ENCODE measurements around the gene TEX52.

- TF ChIP-seq CTCF (IDR thresholded peaks at IDR 0.05; ENCODE audit: low read depth, low read length, missing input control), result no peak
- TF ChIP-seq EGR1 (IDR thresholded peaks at IDR 0.05; ENCODE audit: low read depth in 2 of 2), result no peak
- no peak for TF ChIP-seq RAD21 (IDR thresholded peaks at IDR 0.05)
- no peak for TF ChIP-seq YY1 (IDR thresholded peaks at IDR 0.05)
- TF ChIP-seq, protein P1, sequence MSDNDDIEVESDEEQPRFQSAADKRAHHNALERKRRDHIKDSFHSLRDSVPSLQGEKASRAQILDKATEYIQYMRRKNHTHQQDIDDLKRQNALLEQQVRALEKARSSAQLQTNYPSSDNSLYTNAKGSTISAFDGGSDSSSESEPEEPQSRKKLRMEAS (IDR thresholded peaks at IDR 0.05), result no peak
- no peak for TF ChIP-seq JUND (IDR thresholded peaks at IDR 0.05)
- TF ChIP-seq GABPA (IDR thresholded peaks at IDR 0.05 in 1 of 2, conservative IDR thresholded peaks at IDR 0.05 in 1 of 2), result no peak
- no peak for TF ChIP-seq TAF1 (conservative IDR thresholded peaks at IDR 0.05)
- TF ChIP-seq SP1 (IDR thresholded peaks at IDR 0.05), result no peak
- TF ChIP-seq, protein P2, sequence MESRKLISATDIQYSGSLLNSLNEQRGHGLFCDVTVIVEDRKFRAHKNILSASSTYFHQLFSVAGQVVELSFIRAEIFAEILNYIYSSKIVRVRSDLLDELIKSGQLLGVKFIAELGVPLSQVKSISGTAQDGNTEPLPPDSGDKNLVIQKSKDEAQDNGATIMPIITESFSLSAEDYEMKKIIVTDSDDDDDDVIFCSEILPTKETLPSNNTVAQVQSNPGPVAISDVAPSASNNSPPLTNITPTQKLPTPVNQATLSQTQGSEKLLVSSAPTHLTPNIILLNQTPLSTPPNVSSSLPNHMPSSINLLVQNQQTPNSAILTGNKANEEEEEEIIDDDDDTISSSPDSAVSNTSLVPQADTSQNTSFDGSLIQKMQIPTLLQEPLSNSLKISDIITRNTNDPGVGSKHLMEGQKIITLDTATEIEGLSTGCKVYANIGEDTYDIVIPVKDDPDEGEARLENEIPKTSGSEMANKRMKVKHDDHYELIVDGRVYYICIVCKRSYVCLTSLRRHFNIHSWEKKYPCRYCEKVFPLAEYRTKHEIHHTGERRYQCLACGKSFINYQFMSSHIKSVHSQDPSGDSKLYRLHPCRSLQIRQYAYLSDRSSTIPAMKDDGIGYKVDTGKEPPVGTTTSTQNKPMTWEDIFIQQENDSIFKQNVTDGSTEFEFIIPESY (IDR thresholded peaks at IDR 0.05), result no peak
- TF ChIP-seq, protein P3, sequence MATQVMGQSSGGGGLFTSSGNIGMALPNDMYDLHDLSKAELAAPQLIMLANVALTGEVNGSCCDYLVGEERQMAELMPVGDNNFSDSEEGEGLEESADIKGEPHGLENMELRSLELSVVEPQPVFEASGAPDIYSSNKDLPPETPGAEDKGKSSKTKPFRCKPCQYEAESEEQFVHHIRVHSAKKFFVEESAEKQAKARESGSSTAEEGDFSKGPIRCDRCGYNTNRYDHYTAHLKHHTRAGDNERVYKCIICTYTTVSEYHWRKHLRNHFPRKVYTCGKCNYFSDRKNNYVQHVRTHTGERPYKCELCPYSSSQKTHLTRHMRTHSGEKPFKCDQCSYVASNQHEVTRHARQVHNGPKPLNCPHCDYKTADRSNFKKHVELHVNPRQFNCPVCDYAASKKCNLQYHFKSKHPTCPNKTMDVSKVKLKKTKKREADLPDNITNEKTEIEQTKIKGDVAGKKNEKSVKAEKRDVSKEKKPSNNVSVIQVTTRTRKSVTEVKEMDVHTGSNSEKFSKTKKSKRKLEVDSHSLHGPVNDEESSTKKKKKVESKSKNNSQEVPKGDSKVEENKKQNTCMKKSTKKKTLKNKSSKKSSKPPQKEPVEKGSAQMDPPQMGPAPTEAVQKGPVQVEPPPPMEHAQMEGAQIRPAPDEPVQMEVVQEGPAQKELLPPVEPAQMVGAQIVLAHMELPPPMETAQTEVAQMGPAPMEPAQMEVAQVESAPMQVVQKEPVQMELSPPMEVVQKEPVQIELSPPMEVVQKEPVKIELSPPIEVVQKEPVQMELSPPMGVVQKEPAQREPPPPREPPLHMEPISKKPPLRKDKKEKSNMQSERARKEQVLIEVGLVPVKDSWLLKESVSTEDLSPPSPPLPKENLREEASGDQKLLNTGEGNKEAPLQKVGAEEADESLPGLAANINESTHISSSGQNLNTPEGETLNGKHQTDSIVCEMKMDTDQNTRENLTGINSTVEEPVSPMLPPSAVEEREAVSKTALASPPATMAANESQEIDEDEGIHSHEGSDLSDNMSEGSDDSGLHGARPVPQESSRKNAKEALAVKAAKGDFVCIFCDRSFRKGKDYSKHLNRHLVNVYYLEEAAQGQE (IDR thresholded peaks at IDR 0.05), result no peak
Measured at GRCh38 chr12:2855546-2855945, 1.3 kb downstream of the TEX52 start.

Measured in liver (tissue), 3 donors.